ENCODE results near the gene P4HA2. TPM values are rescaled to one million over a fixed set of nuclear protein-coding genes. Genes with fewer than 3 reads are reported as not detected.
"Not testable (repeated sequence)": the region's sequence is repeated elsewhere in the genome, so short reads cannot be mapped to it uniquely, and the experiment has no call there.

P4HA2 gene
- total RNA-seq, 6 donors from 2014 or later, result 37.7 to 85.2 (median 57.5) TPM

- Histone ChIP-seq H3K9me3 (no peaks in the 10 kb centered on the region), H3K36me3 (no peaks in the 10 kb centered on the region), H3K4me1 (peaks cover 0 to 7% (median 2%) of the 10 kb centered on the region in 4 donors), H3K4me3 (no peak overlapping the region), H3K27me3 (no peaks in the 10 kb centered on the region), H3K27ac (no peak overlapping the region)
- 38 to 48% methylated on average over 3 of the region's 3 CpGs for WGBS, 2 donors
- no peak for TF ChIP-seq EP300 (IDR thresholded peaks at IDR 0.05)
- TF ChIP-seq POLR2A (IDR thresholded peaks at IDR 0.05), result no peak
- TF ChIP-seq POLR2AphosphoS5 (IDR thresholded peaks at IDR 0.05), result no peak
- no peak for TF ChIP-seq CTCF (IDR thresholded peaks at IDR 0.05)
- DNase-seq (no peak), ATAC-seq (ENCODE audit: low FRiP score in 2 of 2) (no peak)
These were observed 48.2 kb downstream of the P4HA2 start for GRCh38 chr5:132179405-132179804.

GRCh38 chr5:132177691-132178149 is 49.9 kb downstream of the P4HA2 start:
- H3K4me3 ChIP-seq, result no peak overlapping the region
- no peak for DNase-seq
- H3K36me3 ChIP-seq, result no peaks in the 10 kb centered on the region
- 90 to 97% methylated on average over 6 of the region's 6 CpGs for WGBS, 2 donors
- no peak for TF ChIP-seq CTCF (IDR thresholded peaks at IDR 0.05)
- TF ChIP-seq EP300 (IDR thresholded peaks at IDR 0.05), result no peak
- no peak for TF ChIP-seq POLR2AphosphoS5 (IDR thresholded peaks at IDR 0.05)
- TF ChIP-seq POLR2A (IDR thresholded peaks at IDR 0.05), result no peak
- peaks cover 0 to 7% (median 2%) of the 10 kb centered on the region in 4 donors for H3K4me1 ChIP-seq
- no peak overlapping the region for H3K27ac ChIP-seq
- no peaks in the 10 kb centered on the region for H3K27me3 ChIP-seq
- ATAC-seq (ENCODE audit: low FRiP score in 2 of 2), result no peak
- no peaks in the 10 kb centered on the region for H3K9me3 ChIP-seq

GRCh38 chr5:132176987-132177386 is 50.7 kb downstream of the P4HA2 start:
- Histone ChIP-seq H3K4me3 (no peak overlapping the region), H3K27me3 (no peaks in the 10 kb centered on the region), H3K27ac (no peak overlapping the region), H3K36me3 (no peaks in the 10 kb centered on the region), H3K9me3 (no peaks in the 10 kb centered on the region), H3K4me1 (peaks cover 0 to 7% (median 2%) of the 10 kb centered on the region in 4 donors)
- no peak for DNase-seq
- 40 to 54% methylated on average over 3 of the region's 3 CpGs for WGBS, 2 donors
- no peak for TF ChIP-seq POLR2AphosphoS5 (IDR thresholded peaks at IDR 0.05)
- TF ChIP-seq CTCF (IDR thresholded peaks at IDR 0.05), result no peak
- TF ChIP-seq EP300 (IDR thresholded peaks at IDR 0.05), result no peak
- no peak for TF ChIP-seq POLR2A (IDR thresholded peaks at IDR 0.05)
- ATAC-seq (ENCODE audit: low FRiP score in 2 of 2), result no peak

GRCh38 chr5:132176521-132176945 is 51.1 kb downstream of the P4HA2 start:
- Histone ChIP-seq H3K27ac (no peak overlapping the region), H3K9me3 (no peaks in the 10 kb centered on the region), H3K4me3 (no peak overlapping the region), H3K36me3 (no peaks in the 10 kb centered on the region), H3K4me1 (peaks cover 0 to 7% (median 2%) of the 10 kb centered on the region in 4 donors), H3K27me3 (no peaks in the 10 kb centered on the region)
- 79 to 90% methylated on average over 6 of the region's 6 CpGs for WGBS, 2 donors
- no peak for TF ChIP-seq CTCF (IDR thresholded peaks at IDR 0.05)
- no peak for TF ChIP-seq POLR2A (IDR thresholded peaks at IDR 0.05)
- TF ChIP-seq POLR2AphosphoS5 (IDR thresholded peaks at IDR 0.05), result no peak
- no peak for TF ChIP-seq EP300 (IDR thresholded peaks at IDR 0.05)
- ATAC-seq (ENCODE audit: low FRiP score in 2 of 2), result no peak
- DNase-seq, result no peak

- TF ChIP-seq POLR2AphosphoS5 (IDR thresholded peaks at IDR 0.05), result no peak
- no peak for TF ChIP-seq POLR2A (IDR thresholded peaks at IDR 0.05)
- no peak for TF ChIP-seq CTCF (IDR thresholded peaks at IDR 0.05)
- no peak for TF ChIP-seq EP300 (IDR thresholded peaks at IDR 0.05)
- H3K36me3 ChIP-seq, result no peaks in the 10 kb centered on the region
- H3K4me1 ChIP-seq, result no peaks in the 10 kb centered on the region
- no peak for DNase-seq
- no peak overlapping the region for H3K4me3 ChIP-seq
- no peak for ATAC-seq (ENCODE audit: low FRiP score in 2 of 2)
- peaks cover 0 to 4% (median 0%) of the 10 kb centered on the region in 4 donors for H3K9me3 ChIP-seq
- no peak overlapping the region for H3K27ac ChIP-seq
- 63 to 74% methylated on average over 1 of the region's 1 CpG for WGBS, 2 donors
- H3K27me3 ChIP-seq, result no peaks in the 10 kb centered on the region
These were observed 64.7 kb downstream of the P4HA2 start for GRCh38 chr5:132162945-132163344.

GRCh38 chr5:132161574-132162326 is 65.9 kb downstream of the P4HA2 start:
- DNase-seq; H3K4me3 ChIP-seq; H3K36me3 ChIP-seq; ATAC-seq (ENCODE audit: low FRiP score in 2 of 2); H3K4me1 ChIP-seq; H3K27me3 ChIP-seq; H3K9me3 ChIP-seq; H3K27ac ChIP-seq: not testable (repeated sequence)
- WGBS, 2 donors, result 80 to 97% methylated on average over 2 to 3 of the region's 5 CpGs

Measured in upper lobe of left lung (tissue), 6 donors.